Measurements from ENCODE around the gene TACC2.

TACC2 gene

DNA sequence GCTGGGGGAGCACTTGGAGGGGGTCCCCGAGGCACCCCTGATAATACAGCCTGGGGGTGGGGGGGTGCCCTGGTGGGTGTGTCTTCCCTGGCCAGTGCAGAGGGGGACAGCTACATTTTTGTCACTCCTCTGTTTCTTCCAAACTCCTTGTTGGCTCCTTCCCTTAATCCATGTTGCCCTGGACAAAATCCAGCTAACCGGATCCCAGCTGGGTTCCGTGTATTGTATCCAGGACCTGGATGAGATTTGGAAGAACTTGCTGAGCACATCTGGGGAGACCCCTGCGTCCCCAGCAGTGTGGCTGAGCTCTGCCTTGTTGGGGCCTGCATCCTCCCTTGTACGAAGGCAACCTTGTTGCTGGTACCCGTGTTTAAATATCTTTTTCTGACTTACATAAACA, 195.3 kb downstream of the TACC2 start:
- no peaks in the 10 kb centered on the region for H3K36me3 ChIP-seq
- H3K27ac ChIP-seq = no peak overlapping the region
- no peak for TF ChIP-seq Cebpa-rat (IDR thresholded peaks at IDR 0.05)
- H3K4me2 ChIP-seq = no peak overlapping the region
- H3K9ac ChIP-seq = no peak overlapping the region
- H4K20me1 ChIP-seq = no peaks in the 10 kb centered on the region
- H3K27me3 ChIP-seq = no peaks in the 10 kb centered on the region
- no peak overlapping the region for H3K4me3 ChIP-seq
- no peaks in the 10 kb centered on the region for H3K9me3 ChIP-seq (replicated peaks in 1 of 11)
- peaks cover 10 to 35% (median 28%) of the 10 kb centered on the region in 10 experiments; a peak in 18 of 20 replicates for H3K4me1 ChIP-seq

DNA sequence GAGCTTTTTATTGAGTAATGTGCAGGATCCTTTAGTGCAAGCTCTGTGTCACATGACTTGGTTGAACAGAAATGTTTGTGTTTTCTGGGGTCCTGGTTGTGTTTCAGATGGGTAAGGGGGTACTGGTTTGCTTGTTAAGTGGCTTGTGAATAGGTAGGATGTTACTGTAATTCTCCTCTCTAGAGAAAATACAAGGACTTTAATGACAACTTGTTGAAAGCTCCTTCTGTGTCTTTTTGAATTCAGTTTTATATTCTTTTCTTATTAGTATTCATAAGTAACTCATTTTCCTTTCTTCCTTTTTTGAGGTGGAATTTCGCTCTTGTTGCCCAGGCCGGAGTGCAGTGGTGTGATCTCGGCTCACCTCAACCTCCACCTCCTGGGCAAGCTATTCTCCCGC, 196.7 kb downstream of the TACC2 start:
- Histone ChIP-seq H3K4me2 (no peak overlapping the region), H3K9me3 (replicated peaks in 1 of 11) (no peaks in the 10 kb centered on the region), H3K27ac (no peak overlapping the region), H3K4me3 (no peak overlapping the region), H3K4me1 (peaks cover 16 to 49% (median 42%) of the 10 kb centered on the region in 10 experiments), H3K36me3 (no peaks in the 10 kb centered on the region), H3K27me3 (no peaks in the 10 kb centered on the region), H3K9ac (no peak overlapping the region), H4K20me1 (no peaks in the 10 kb centered on the region)
- no peak for TF ChIP-seq Cebpa-rat (IDR thresholded peaks at IDR 0.05)

DNA sequence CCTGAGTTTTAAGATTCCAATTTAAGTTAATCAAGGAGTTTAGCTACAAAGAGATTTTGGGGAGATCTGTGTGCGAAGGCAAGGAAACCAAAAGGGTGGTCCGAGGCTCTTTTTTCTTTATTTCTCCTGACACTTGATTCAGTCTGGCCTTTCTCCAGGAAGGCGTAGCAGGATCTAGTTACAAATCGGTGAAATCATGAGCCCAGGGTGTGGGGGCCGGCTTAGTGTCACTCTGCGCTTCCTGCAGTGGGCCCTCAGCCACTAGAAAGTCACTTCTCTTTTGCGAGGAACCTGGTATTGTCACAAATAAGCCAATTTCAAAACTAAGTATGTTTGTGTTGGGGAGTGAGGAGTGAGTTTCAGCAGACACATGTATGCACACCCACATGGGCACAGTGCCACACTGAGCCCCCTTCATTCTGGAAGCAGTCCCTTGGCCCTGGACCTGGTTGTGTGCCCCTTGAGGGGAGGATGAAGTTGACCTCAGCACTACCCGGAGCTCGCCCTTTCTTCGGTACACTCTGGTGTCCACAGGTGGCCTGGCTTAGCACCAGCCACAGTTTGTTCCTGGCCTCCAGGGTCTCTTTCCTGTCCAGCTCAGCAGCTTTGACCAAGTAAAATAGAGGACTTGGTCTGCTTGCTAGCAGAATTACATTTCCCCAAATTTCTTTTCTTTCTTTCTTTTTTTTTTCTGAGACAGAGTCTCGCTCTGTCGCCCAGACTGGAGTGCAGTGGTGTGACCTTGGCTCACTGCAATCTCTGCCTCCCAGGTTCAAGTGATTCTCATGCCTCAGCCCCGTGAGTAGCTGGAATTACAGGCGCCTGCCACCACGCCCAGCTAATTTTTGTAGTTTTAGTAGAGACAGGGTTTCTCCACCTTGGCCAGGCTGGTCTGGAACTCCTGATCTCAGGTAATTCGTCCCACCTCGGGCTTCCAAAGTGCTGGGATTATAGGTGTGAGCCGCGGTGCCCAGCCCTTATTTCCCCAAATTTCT, 198.2 kb downstream of the TACC2 start:
- Histone ChIP-seq H3K9ac (peak overlapping the region in 1 of 11 experiments; percentile 18; a peak in 3 of 22 replicates), H3K27me3 (no peaks in the 10 kb centered on the region), H3K27ac (peak overlapping the region in 2 of 11 experiments; percentile 16 to 39; a peak in 3 of 22 replicates), H3K4me2 (peak overlapping the region in 10 of 11 experiments; percentile 24 to 100 (median 94); a peak in 18 of 22 replicates), H3K4me1 (peaks cover 26 to 57% (median 57%) of the 10 kb centered on the region in 10 experiments), H3K4me3 (no peak overlapping the region), H3K9me3 (replicated peaks in 1 of 11) (no peaks in the 10 kb centered on the region), H4K20me1 (no peaks in the 10 kb centered on the region), H3K36me3 (no peaks in the 10 kb centered on the region)
- no peak for TF ChIP-seq Cebpa-rat (IDR thresholded peaks at IDR 0.05)

DNA sequence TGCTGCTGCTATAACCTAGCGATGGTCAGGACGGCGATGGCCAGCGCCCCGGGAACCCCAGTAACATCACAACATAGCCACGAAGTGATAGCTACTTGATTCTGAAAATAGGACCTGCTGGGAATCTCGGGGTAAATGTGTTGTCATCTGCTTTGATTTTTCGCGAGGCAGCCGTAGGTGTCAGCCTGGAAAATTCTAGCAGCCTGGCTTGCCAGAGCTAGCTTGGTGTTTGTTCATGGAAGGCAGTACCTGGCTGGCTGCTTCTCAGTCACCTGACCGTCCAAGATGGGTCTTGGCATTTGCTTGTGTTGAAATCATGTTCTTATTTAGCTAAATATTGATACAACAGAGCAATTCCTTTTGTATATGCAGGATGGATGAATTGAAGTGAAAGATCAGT, 199.7 kb downstream of the TACC2 start:
- H3K9ac ChIP-seq = no peak overlapping the region; a peak in 1 of 22 replicates
- H3K9me3 ChIP-seq (replicated peaks in 1 of 11) = no peaks in the 10 kb centered on the region
- no peak for TF ChIP-seq Cebpa-rat (IDR thresholded peaks at IDR 0.05)
- H4K20me1 ChIP-seq = peaks cover 0 to 6% (median 0%) of the 10 kb centered on the region in 11 experiments; a peak in 3 of 22 replicates
- peak overlapping the region in 8 of 11 experiments; percentile 86 to 100 (median 95); a peak in 16 of 22 replicates for H3K4me2 ChIP-seq
- H3K4me1 ChIP-seq = peaks cover 37 to 73% (median 71%) of the 10 kb centered on the region in 10 experiments
- H3K36me3 ChIP-seq = no peaks in the 10 kb centered on the region
- no peaks in the 10 kb centered on the region for H3K27me3 ChIP-seq
- peak overlapping the region in 1 of 11 experiments; percentile 90; a peak in 2 of 22 replicates for H3K27ac ChIP-seq
- H3K4me3 ChIP-seq = no peak overlapping the region

DNA sequence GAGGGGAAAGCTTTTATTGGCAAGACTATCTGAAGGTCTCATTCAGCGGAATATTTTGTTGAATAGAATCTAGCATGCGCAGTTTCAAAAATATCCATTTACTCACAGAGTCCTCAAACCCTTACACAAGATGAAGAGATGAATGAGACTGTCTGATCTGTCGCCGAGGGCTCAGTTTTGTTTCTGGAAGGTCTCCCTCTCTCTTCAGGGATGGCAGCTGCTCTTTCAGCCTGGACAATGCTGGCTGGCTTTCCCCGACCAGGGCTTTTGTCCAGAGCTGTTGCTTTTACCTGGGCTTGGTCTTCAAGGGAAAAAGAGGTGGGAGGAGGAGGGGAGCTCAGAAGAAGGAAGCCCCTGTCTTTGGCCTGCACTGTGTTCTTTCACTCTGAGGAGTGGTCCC, 200.2 kb downstream of the TACC2 start:
- H4K20me1 ChIP-seq = peaks cover 0 to 11% (median 0%) of the 10 kb centered on the region in 11 experiments; a peak in 3 of 22 replicates
- H3K27ac ChIP-seq = peak overlapping the region in 3 of 11 experiments; percentile 36 to 90 (median 68); a peak in 4 of 22 replicates
- H3K4me3 ChIP-seq = no peak overlapping the region
- H3K9me3 ChIP-seq (replicated peaks in 1 of 11) = no peaks in the 10 kb centered on the region
- peaks cover 37 to 78% (median 76%) of the 10 kb centered on the region in 10 experiments for H3K4me1 ChIP-seq
- 0 out of 22 replicates have a peak, but pooled peaks cover 0 to under 1% (median 0%) of the 10 kb centered on the region in 11 experiments for H3K36me3 ChIP-seq
- peak overlapping the region in 8 of 11 experiments; percentile 86 to 100 (median 95); a peak in 16 of 22 replicates for H3K4me2 ChIP-seq
- TF ChIP-seq Cebpa-rat (IDR thresholded peaks at IDR 0.05) = no peak
- H3K9ac ChIP-seq = peak overlapping the region in 2 of 11 experiments; percentile 71 to 84; a peak in 2 of 22 replicates
- no peaks in the 10 kb centered on the region for H3K27me3 ChIP-seq

DNA sequence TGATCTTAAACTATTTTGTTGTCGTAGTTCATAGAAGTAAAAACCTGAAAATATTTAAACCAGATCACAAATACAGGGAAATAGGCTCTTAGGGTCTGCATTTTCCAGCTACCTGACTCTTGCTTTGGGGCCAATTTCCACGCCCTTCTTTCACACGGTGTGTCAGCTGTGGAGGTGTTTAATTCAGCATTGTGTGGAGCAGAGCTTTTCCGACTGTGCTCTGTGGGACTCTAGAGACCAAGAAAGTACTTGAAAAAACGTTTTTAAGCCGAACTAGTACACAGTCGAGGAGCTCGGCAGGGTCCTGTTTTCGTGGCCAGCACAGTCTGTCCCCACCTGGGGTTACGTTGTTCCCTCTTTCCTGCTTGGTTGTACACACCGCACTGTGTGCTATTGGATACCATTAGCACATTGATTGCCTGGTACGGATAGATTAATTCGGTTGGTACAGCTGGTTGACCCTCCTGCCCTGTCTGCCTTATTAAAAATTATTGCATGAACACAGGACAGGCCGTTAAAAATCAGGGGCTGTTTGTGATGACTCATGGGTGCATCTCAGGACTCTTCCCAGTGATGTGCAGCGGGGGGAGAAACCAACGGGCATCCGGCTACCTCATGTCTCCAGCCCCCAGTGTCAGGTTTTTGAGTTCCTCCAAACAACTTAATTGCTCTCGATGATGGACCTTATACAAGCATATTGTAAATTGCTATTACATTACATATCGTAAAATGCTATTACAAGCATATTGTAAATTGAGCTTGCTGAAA, 201.4 kb downstream of the TACC2 start:
- H3K4me3 ChIP-seq = peak overlapping the region in 4 of 10 experiments; percentile 28 to 40 (median 34); a peak in 5 of 20 replicates
- TF ChIP-seq Cebpa-rat (IDR thresholded peaks at IDR 0.05) = no peak
- peak overlapping the region; percentile 39 to 100 (median 94) for H3K4me2 ChIP-seq
- H3K36me3 ChIP-seq = peaks cover 0 to 12% (median 2%) of the 10 kb centered on the region in 11 experiments; a peak in 10 of 22 replicates
- peak overlapping the region in 8 of 11 experiments; percentile 18 to 84 (median 55); a peak in 14 of 22 replicates for H3K9ac ChIP-seq
- peak overlapping the region in 8 of 11 experiments; percentile 54 to 90 (median 74); a peak in 16 of 22 replicates for H3K27ac ChIP-seq
- no peaks in the 10 kb centered on the region for H3K9me3 ChIP-seq (replicated peaks in 1 of 11)
- H3K4me1 ChIP-seq = peaks cover 37 to 90% (median 87%) of the 10 kb centered on the region in 10 experiments
- H4K20me1 ChIP-seq = peaks cover 0 to 22% (median 0%) of the 10 kb centered on the region in 11 experiments; a peak in 3 of 22 replicates
- no peaks in the 10 kb centered on the region for H3K27me3 ChIP-seq

DNA sequence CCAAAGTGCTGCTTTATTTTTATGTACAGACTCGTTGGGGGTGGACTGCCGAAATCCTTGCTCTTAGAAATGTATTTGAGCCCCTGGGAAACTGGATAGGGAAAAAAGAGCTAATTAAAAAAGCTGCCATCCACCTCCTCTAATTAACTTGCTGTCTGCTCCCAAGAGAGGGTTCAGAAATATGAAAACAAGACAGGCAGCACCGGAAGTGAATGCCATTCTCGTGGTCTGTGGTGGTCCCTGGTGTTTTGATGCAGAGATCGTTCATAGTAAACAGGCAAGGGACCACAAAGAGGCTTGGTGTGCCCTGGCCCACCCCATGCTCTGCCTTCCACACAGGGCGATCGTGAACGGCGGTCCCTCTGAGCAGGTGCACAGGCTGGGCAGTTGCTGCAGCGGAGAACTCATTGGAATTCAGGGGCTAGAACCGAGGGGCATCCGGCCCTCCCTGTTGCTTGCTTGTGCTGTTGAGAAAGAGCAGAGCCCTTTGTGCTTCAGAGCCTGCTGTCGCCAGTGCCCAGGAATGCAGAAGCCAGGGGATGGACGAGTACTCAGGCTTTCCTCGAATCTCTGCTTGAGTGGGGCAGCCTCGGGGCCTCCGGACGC, 203.1 kb downstream of the TACC2 start:
- peak overlapping the region; percentile 69 to 100 (median 94) for H3K4me2 ChIP-seq
- TF ChIP-seq Cebpa-rat (IDR thresholded peaks at IDR 0.05) = no peak

More for the DNA sequence above, 203.1 kb downstream of the TACC2 start:
- Histone ChIP-seq H3K9ac (peak overlapping the region in 8 of 11 experiments; percentile 57 to 84 (median 74); a peak in 16 of 22 replicates), H4K20me1 (peaks cover 0 to 29% (median 0%) of the 10 kb centered on the region in 11 experiments; a peak in 3 of 22 replicates), H3K9me3 (replicated peaks in 1 of 11) (no peaks in the 10 kb centered on the region), H3K4me3 (peak overlapping the region; percentile 12 to 77 (median 60); a peak in 17 of 20 replicates), H3K36me3 (peaks cover 0 to 29% (median 11%) of the 10 kb centered on the region in 11 experiments; a peak in 14 of 22 replicates), H3K4me1 (peaks cover 36 to 99% (median 91%) of the 10 kb centered on the region in 10 experiments), H3K27me3 (no peaks in the 10 kb centered on the region), H3K27ac (peak overlapping the region in 9 of 11 experiments; percentile 9 to 90 (median 72); a peak in 16 of 22 replicates)

Data from BLaER1 treated with 17β-estradiol and CSF1 and Interleukin-3, amounts not matched to agents 10 nM and 100 nM (cell line).